Endothelial cell of umbilical vein (primary cell): ENCODE measurements around the gene COX5A. TPM values are rescaled to one million over a fixed set of nuclear protein-coding genes. Genes with fewer than 3 reads are reported as not detected.

Source experiments
- BruUV-seq: library from RNA; stranded (reverse); fragments of 400-500 nt; replicated peaks from 2 replicates; lab custom pipeline; 2021; lab: Mats Ljungman, UMichigan
- CTCF ChIA-PET: fragments of 300-600, 350-600 bp; sonication (Branson Sonifier 250); formaldehyde crosslinking; loops from one replicate; lab custom pipeline; 2021; ENCODE audit warnings: antibody characterized with exemption, inconsistent platforms; lab: Charles Lee
- POLR2A ChIA-PET: fragments of 300-600, 350-600 bp; sonication (Branson Sonifier 250); formaldehyde crosslinking; loops from one replicate; lab custom pipeline; 2021; ENCODE audit warnings: antibody characterized with exemption, inconsistent platforms; lab: Charles Lee
- DNase-seq: peaks from one replicate; pipeline ENCODE4 v3.0.0-alpha.2; 2011; ENCODE audit warnings: low read depth, low spot score
- FAIRE-seq: peaks from 2 replicates; lab custom pipeline; 2011; peaks lifted over from hg19 to GRCh38; lab: Jason Lieb, UNC
- H2AFZ ChIP-seq: 2 replicates; pipeline ENCODE4 v1.6.0; 2012; ENCODE audit warnings: low read depth, low read length, control low read depth, inconsistent platforms
- H3K27ac ChIP-seq: 2 replicates; pipeline ENCODE4 v1.5.1; 2011; ENCODE audit warnings: low read depth, mild to moderate bottlenecking, control low read depth, low read length, moderate library complexity; ENCODE audit not compliant: insufficient read depth
- H3K27me3 ChIP-seq, 2 experiments: 2 replicates each; pipeline versions ENCODE4 v1.6.0 to v1.6.1; 2011; ENCODE audit warnings: low read length in 2 of 2, mixed read lengths in 1 of 2; ENCODE audit not compliant: control insufficient read depth in 2 of 2, insufficient read depth in 2 of 2
- H3K36me3 ChIP-seq, 2 experiments: 2 replicates in 1 of 2; 3 replicates in 1 of 2; pipeline ENCODE4 v1.5.1; 2011; ENCODE audit warnings: low read length in 2 of 2, mild to moderate bottlenecking in 1 of 2, moderate library complexity in 1 of 2; ENCODE audit not compliant: control insufficient read depth in 2 of 2, insufficient read depth in 2 of 2; ENCODE audit errors: extremely low read depth in 1 of 2
- H3K4me1 ChIP-seq: 3 replicates; pipeline ENCODE4 v1.5.1; 2011; ENCODE audit warnings: mild to moderate bottlenecking, low read length; ENCODE audit not compliant: control insufficient read depth, insufficient read depth; ENCODE audit errors: extremely low read depth
- H3K4me2 ChIP-seq: 2 replicates; pipeline ENCODE4 v1.6.1; 2011; ENCODE audit warnings: low read length, control low read depth, mixed read lengths; ENCODE audit not compliant: insufficient read depth
- H3K4me3 ChIP-seq, 3 experiments: fragments of 200-600 bp in 1 of 3; sonication (generic), shearing (Covaris generic) in 1 of 3; replicated peaks in 1 of 3; 2 replicates each; pipeline ENCODE4 v1.5.1; 2011 to 2016; ENCODE audit warnings: control low read depth in 3 of 3, low read length in 3 of 3, mild to moderate bottlenecking in 2 of 3, inconsistent platforms in 1 of 3, low read depth in 1 of 3, moderate library complexity in 1 of 3; ENCODE audit not compliant: insufficient read depth in 1 of 3
- H3K79me2 ChIP-seq: 2 replicates; pipeline ENCODE4 v1.6.0; 2012; ENCODE audit warnings: low read length, inconsistent platforms; ENCODE audit not compliant: control insufficient read depth, insufficient read depth
- H3K9ac ChIP-seq: replicated peaks from 2 replicates; pipeline ENCODE3; 2011; ENCODE audit warnings: low read length, control low read depth; ENCODE audit not compliant: insufficient read depth; ENCODE audit errors: extremely low read depth
- H3K9me1 ChIP-seq: replicated peaks from 3 replicates; pipeline ENCODE4 v1.6.0; 2011; ENCODE audit warnings: mild to moderate bottlenecking, low read length; ENCODE audit not compliant: control insufficient read depth, insufficient read depth; ENCODE audit errors: extremely low read depth
- H3K9me3 ChIP-seq: replicated peaks from 2 replicates; pipeline ENCODE4 v1.5.1; 2012; ENCODE audit warnings: low read length, inconsistent platforms; ENCODE audit not compliant: control insufficient read depth, insufficient read depth
- H4K20me1 ChIP-seq: replicated peaks from 2 replicates; pipeline ENCODE3; 2011; ENCODE audit warnings: mild to moderate bottlenecking, low read length; ENCODE audit not compliant: control insufficient read depth, insufficient read depth; ENCODE audit errors: extremely low read depth
- CTCF ChIP-seq, 2 donors: IDR thresholded peaks; 1 replicate in 1 of 2; 2 replicates in 1 of 2; pipeline ENCODE4 v1.5.1; 2011; ENCODE audit warnings: low read length in 2 of 2, mild to moderate bottlenecking in 2 of 2, moderate library complexity in 2 of 2, control low read depth in 1 of 2, inconsistent platforms in 1 of 2, low read depth in 1 of 2; ENCODE audit not compliant: insufficient read depth in 1 of 2; ENCODE audit errors: extremely low read depth in 1 of 2
- EZH2 ChIP-seq: IDR thresholded peaks from 2 replicates; pipeline ENCODE4 v1.6.1; 2012; ENCODE audit warnings: borderline replicate concordance, low read depth, mild to moderate bottlenecking, moderate library complexity, low read length, inconsistent platforms; ENCODE audit not compliant: severe bottlenecking
- FOS ChIP-seq: IDR thresholded peaks from 2 replicates; pipeline ENCODE4 v1.6.1; 2011; ENCODE audit warnings: mild to moderate bottlenecking, low read length, moderate library complexity, borderline replicate concordance; ENCODE audit not compliant: insufficient read depth
- GATA2 ChIP-seq: IDR thresholded peaks from 2 replicates; pipeline ENCODE4 v1.7.0; 2011; ENCODE audit warnings: low read depth, mild to moderate bottlenecking, moderate library complexity, mixed read lengths, low read length; ENCODE audit not compliant: insufficient read length, insufficient read depth
- JUN ChIP-seq: IDR thresholded peaks from 2 replicates; pipeline ENCODE4 v1.6.1; 2011; ENCODE audit warnings: borderline replicate concordance, low read depth; ENCODE audit not compliant: insufficient read length, insufficient read depth
- MAX ChIP-seq: IDR thresholded peaks from 2 replicates; pipeline ENCODE4 v1.6.1; 2011; ENCODE audit not compliant: insufficient read depth, insufficient read length
- MYC ChIP-seq: IDR thresholded peaks from one replicate; pipeline ENCODE4 v1.6.1; 2011; ENCODE audit warnings: mild to moderate bottlenecking, low read depth, low read length
- POLR2A ChIP-seq: IDR thresholded peaks from 2 replicates; pipeline ENCODE4 v1.6.1; 2012; ENCODE audit warnings: low read depth, mild to moderate bottlenecking, control low read depth, low read length
- POLR2AphosphoS5 ChIP-seq: IDR thresholded peaks from 2 replicates; pipeline ENCODE4 v1.6.1; 2012; ENCODE audit warnings: low read depth, mild to moderate bottlenecking, control low read depth, low read length, moderate library complexity; ENCODE audit not compliant: insufficient read depth
- dilution Hi-C: fragments of 300-500 bp; cut with MboI; formaldehyde crosslinking; loops from one replicate; pipeline ENCODE4 v1.15.0; 2019; ENCODE audit warnings: low sequenced_read_pairs; ENCODE audit not compliant: extremely low pct_ligation_motif_present
- intact Hi-C: fragments of 100-400 bp; cut with micrococcal nuclease; formaldehyde crosslinking; loops from one replicate; pipeline ENCODE4 v1.10.0; 2022
- polyA plus RNA-seq, 4 experiments: library from polyadenylated mRNA; depleted of rRNA in 3 of 4; stranded (reverse) in 3 of 4; unstranded in 1 of 4; fragments of >200 nt; gene quantifications; 2 replicates each; pipeline versions ENCODE4 v1.2.1 to v1.2.3, GENCODE V29; 2011 to 2012; ENCODE audit warnings: missing spikeins in 1 of 4
- total RNA-seq: library from RNA; stranded (reverse); gene quantifications from 2 replicates; pipeline ENCODE4 v1.2.3, GENCODE V29; 2021

The COX5A gene
- total and polyA plus RNA-seq, 2 donors (not counting 3 experiments of a cell fraction or from before 2014, with no cell fraction given): 134 to 220 TPM

GRCh38 chr15:74957476-74958035 lies 19.7 kb upstream of the COX5A start:
- ChIA-PET POLR2A (interaction anchor here (0.6 to 0.7 kb wide), 2 partner anchors 11 to 40 kb away, joined by 4 to 7 read pairs; no protein-coding TSS in a partner anchor), CTCF (interaction anchor here (0.9 to 3.8 kb wide), 11 partner anchors 8 to 350 kb away, joined by 3 to 20 read pairs (median 7); partner anchors contain the start of gene SCAMP5)
- Histone ChIP-seq H3K4me3 (peak overlapping the region; percentile 44 to 56 (median 53)), H3K27me3 (peaks cover 0 to 3% of the 10 kb centered on the region in 2 experiments), H3K9me3 (no peaks in the 10 kb centered on the region), H3K9me1 (no peaks in the 10 kb centered on the region), H3K9ac (peak overlapping the region; percentile 24), H2AFZ (peak overlapping the region; percentile 93), H3K4me2 (peak overlapping the region; percentile 89), H3K27ac (peak overlapping the region; percentile 46), H3K36me3 (no peaks in the 10 kb centered on the region), H3K79me2 (peaks cover 15% of the 10 kb centered on the region), H4K20me1 (no peaks in the 10 kb centered on the region), H3K4me1 (peaks cover 58% of the 10 kb centered on the region)
- TF ChIP-seq GATA2 (no peak), FOS (no peak), MAX (no peak), JUN (no peak), CTCF (IDR thresholded peaks at IDR 0.05; ENCODE audit: extremely low read depth in 1 of 2, insufficient read depth in 1 of 2, low read depth in 1 of 2, low read length in 2 of 2) (no peak), POLR2AphosphoS5 (no peak), MYC (no peak), EZH2 (no peak), POLR2A (no peak)
- no TSS peak for BruUV-seq
- no peak for DNase-seq
- dilution Hi-C loops (no loop called here), intact Hi-C loops (loop anchor here (2.0 kb wide), 2 partner anchors 19 to 71 kb away; partner anchors contain the start of gene COX5A)
- no peak for FAIRE-seq
